K562 (cell line): Measurements from ENCODE around the gene NCAPG2. TPM values are rescaled to one million over a fixed set of nuclear protein-coding genes. Genes with fewer than 3 reads are reported as not detected.

ENCODE experiments used
- ATAC-seq: fragments of 200-7000 bp; cut with Tn5 transposase; 3 replicates; pipeline ENCODE4 v1.9.1; 2020; ENCODE audit warnings: moderate library complexity
- BruUV-seq: library from RNA; stranded (reverse); fragments of 400-500 nt; replicated peaks from 2 replicates; lab custom pipeline; 2021; lab: Mats Ljungman, UMichigan
- CTCF ChIA-PET: fragments of 300-600 bp; formaldehyde crosslinking; extraction: SDS; loops from one replicate; lab custom pipeline; 2021; ENCODE audit warnings: low intra/inter-chr PET ratio; lab: Yijun Ruan, JAX
- POLR2A ChIA-PET: fragments of 300-600, 350-650 bp; sonication (Branson Sonifier 250); formaldehyde crosslinking; extraction: SDS; loops from one replicate; lab custom pipeline; 2021; ENCODE audit warnings: antibody characterized with exemption, inconsistent platforms; lab: Yijun Ruan, JAX
- DNase-seq, 4 experiments: peaks; one replicate each; pipeline versions ENCODE4 v3.0.0 to v3.0.0-alpha.2; 2011 to 2018; ENCODE audit warnings: low spot score in 3 of 4, mixed read lengths in 3 of 4; ENCODE audit errors: extremely low read depth in 1 of 4
- FAIRE-seq: peaks from 2 replicates; lab custom pipeline; 2011; peaks lifted over from hg19 to GRCh38; lab: Jason Lieb, UNC
- H2AFZ ChIP-seq: 2 replicates; pipeline ENCODE4 v1.6.0; 2011; ENCODE audit warnings: low read depth, low read length, control low read depth, inconsistent platforms
- H3K27ac ChIP-seq: fragments of 200-600 bp; 3 replicates; pipeline ENCODE4 v1.8.0; 2011; ENCODE audit warnings: low read depth, mild to moderate bottlenecking, control low read depth, inconsistent platforms, low read length, moderate library complexity, mixed read lengths; ENCODE audit errors: extremely low read depth
- H3K27me3 ChIP-seq, 2 experiments: fragments of 300-600 bp in 1 of 2; 2 replicates in 1 of 2; 3 replicates in 1 of 2; pipeline versions ENCODE4 v1.6.0 to v1.8.0; 2011; ENCODE audit warnings: inconsistent platforms in 2 of 2, low read length in 2 of 2, mild to moderate bottlenecking in 1 of 2, mixed read lengths in 1 of 2, moderate library complexity in 1 of 2; ENCODE audit not compliant: control insufficient read depth in 2 of 2, insufficient read depth in 2 of 2
- H3K36me3 ChIP-seq: fragments of 300-600 bp; 3 replicates; pipeline ENCODE4 v1.8.0; 2011; ENCODE audit warnings: mild to moderate bottlenecking, low read length, inconsistent platforms; ENCODE audit not compliant: control insufficient read depth, insufficient read depth
- H3K4me1 ChIP-seq, 2 experiments: fragments of 200-600 bp in 1 of 2; replicated peaks in 1 of 2; 2 replicates in 1 of 2; 3 replicates in 1 of 2; pipeline versions ENCODE4 v1.5.1 to v1.8.0; 2011; ENCODE audit warnings: inconsistent platforms in 2 of 2, low read length in 2 of 2, mild to moderate bottlenecking in 1 of 2, mixed read lengths in 1 of 2, moderate library complexity in 1 of 2; ENCODE audit not compliant: control insufficient read depth in 2 of 2, insufficient read depth in 2 of 2
- H3K4me2 ChIP-seq: 2 replicates; pipeline ENCODE4 v1.6.1; 2011; ENCODE audit warnings: low read length, control low read depth, inconsistent platforms, mixed read lengths; ENCODE audit not compliant: insufficient read depth
- H3K4me3 ChIP-seq: fragments of 200-600 bp; sonication (generic), shearing (Covaris generic); 2 replicates; pipeline ENCODE4 v1.5.1; 2016; ENCODE audit warnings: control low read depth, inconsistent platforms
- H3K79me2 ChIP-seq: fragments of 200-600 bp; 3 replicates; pipeline ENCODE4 v1.8.0; 2011; ENCODE audit warnings: low read length, inconsistent platforms; ENCODE audit not compliant: control insufficient read depth, insufficient read depth
- H3K9ac ChIP-seq, 2 experiments: 2 replicates each; pipeline versions ENCODE4 v1.6.0 to v1.6.1; 2011; ENCODE audit warnings: low read depth in 2 of 2, low read length in 2 of 2, control low read depth in 1 of 2, inconsistent platforms in 1 of 2, mild to moderate bottlenecking in 1 of 2, mixed read lengths in 1 of 2; ENCODE audit not compliant: insufficient read depth in 1 of 2
- H3K9me1 ChIP-seq: one replicate; pipeline ENCODE4 v1.6.0; 2011; ENCODE audit warnings: inconsistent platforms, mild to moderate bottlenecking, low read length, moderate library complexity; ENCODE audit not compliant: control insufficient read depth, insufficient read depth
- H3K9me3 ChIP-seq: replicated peaks from 2 replicates; pipeline ENCODE4 v1.5.1; 2011; ENCODE audit warnings: low read depth, low read length, inconsistent platforms; ENCODE audit not compliant: control insufficient read depth, insufficient read depth
- H4K20me1 ChIP-seq: replicated peaks from 2 replicates; pipeline ENCODE4 v1.6.1; 2011; ENCODE audit warnings: low read length, inconsistent platforms, mixed read lengths; ENCODE audit not compliant: control insufficient read depth, insufficient read depth
- CHD4 ChIP-seq: fragments of 200-600 bp; sonication (generic); IDR thresholded peaks from 3 replicates; pipeline ENCODE4 v1.6.1; 2012; ENCODE audit warnings: low read depth, mild to moderate bottlenecking, mixed read lengths, low read length, inconsistent platforms; ENCODE audit not compliant: insufficient read depth, insufficient replicate concordance, poor library complexity, severe bottlenecking
- FIP1L1 ChIP-seq: fragments of 200-400 bp; formaldehyde crosslinking; IDR thresholded peaks from 2 replicates; pipeline ENCODE4 v1.6.1; 2018; ENCODE audit warnings: mild to moderate bottlenecking, low read depth, low read length; ENCODE audit not compliant: poor library complexity, severe bottlenecking
- FOXJ3 ChIP-seq: sonication (generic); formaldehyde crosslinking; IDR thresholded peaks from 2 replicates; pipeline ENCODE4 v1.4.0; 2020; ENCODE audit warnings: mild to moderate bottlenecking, missing genetic modification reagents
- HSF4 ChIP-seq: fragments of 250-450 bp; sonication (Bioruptor Pico); IDR thresholded peaks from 2 replicates; pipeline ENCODE4 v2.1.2; 2022; ENCODE audit warnings: mild to moderate bottlenecking, moderate library complexity, borderline replicate concordance
- SRSF7 ChIP-seq: fragments of 200-400 bp; formaldehyde crosslinking; optimal IDR thresholded peaks from 2 replicates; pipeline ENCODE3; 2017; ENCODE audit warnings: mild to moderate bottlenecking, low read depth, low read length
- ZKSCAN3 ChIP-seq: fragments of 250-450 bp; sonication (Bioruptor Pico); IDR thresholded peaks from 2 replicates; pipeline ENCODE4 v1.4.0; 2020
- ZNF197 ChIP-seq: fragments of 200-800 bp; sonication (Bioruptor generic); IDR thresholded peaks from 2 replicates; pipeline ENCODE4 v1.6.1; 2016; ENCODE audit warnings: low read depth, missing genetic modification characterization, missing compliant biosample characterization
- ZNF253 ChIP-seq: fragments of 250-450 bp; sonication (Bioruptor Pico); conservative IDR thresholded peaks from 2 replicates; pipeline ENCODE4 v1.6.1; 2021; ENCODE audit warnings: mild to moderate bottlenecking
- ZNF274 ChIP-seq: IDR thresholded peaks from 2 replicates; pipeline ENCODE4 v1.6.1; 2011; ENCODE audit warnings: low read depth, mild to moderate bottlenecking, low read length, moderate library complexity, borderline replicate concordance
- ZNF561 ChIP-seq: fragments of 450-650 bp; formaldehyde crosslinking; conservative IDR thresholded peaks from 2 replicates; pipeline ENCODE4 v1.4.0; 2020; ENCODE audit warnings: mild to moderate bottlenecking, moderate library complexity
- WGBS: fragments of 100-300 bp; shearing (Covaris generic); methylation state at CpG from one replicate; pipeline ENCODE4 v1.1.6; 2016; ENCODE audit warnings: low coverage, mixed read lengths; ENCODE audit not compliant: insufficient coverage; ENCODE audit errors: missing lambda C conversion rate; 5-methylcytosine and 5-hydroxymethylcytosine counted together
- in situ Hi-C: fragments of 300-500 bp; cut with MboI; formaldehyde crosslinking; loops from 4 replicates; pipeline ENCODE4 v1.15.0; 2018; ENCODE audit warnings: inconsistent platforms, mixed read lengths
- intact Hi-C: fragments of 100-400 bp; cut with micrococcal nuclease; formaldehyde crosslinking; loops from 2 replicates; pipeline ENCODE4 v1.14.2; 2022
- polyA plus RNA-seq, 8 experiments: library from polyadenylated mRNA; depleted of rRNA in 4 of 8; stranded (reverse) in 5 of 8; unstranded in 3 of 8; fragments of >200 nt; fragmentation: Nextera tagmentation in 2 of 8; fragmentation: Illumina TruSeq in 1 of 8; extraction: Ambion mirVana in 2 of 8; extraction: Trizol in 1 of 8; gene quantifications; 2 replicates each; pipeline versions ENCODE4 v1.2.1 to v1.2.3, GENCODE V29; 2011 to 2014; ENCODE audit warnings: inconsistent platforms in 1 of 8, missing spikeins in 1 of 8
- total RNA-seq, 7 experiments: library from RNA; depleted of rRNA in 6 of 7; stranded (reverse); fragments of >200 nt in 6 of 7; fragmentation: Illumina TruSeq in 2 of 7; extraction: Trizol in 2 of 7; gene quantifications; 2 replicates each; pipeline versions ENCODE4 v1.2.1 to v1.2.3, GENCODE V29; 2011 to 2021; ENCODE audit warnings: low replicate concordance in 1 of 7
- TF ChIP-seq, protein P1 (sequence below): sonication (generic); formaldehyde crosslinking; IDR thresholded peaks from 2 replicates; pipeline ENCODE4 v1.8.0; 2022; ENCODE audit warnings: mild to moderate bottlenecking, low read depth, missing genetic modification reagents
- TF ChIP-seq, protein P2 (sequence below): sonication (generic); formaldehyde crosslinking; IDR thresholded peaks from 2 replicates; pipeline ENCODE4 v1.8.0; 2023; ENCODE audit warnings: mild to moderate bottlenecking, missing genetic modification reagents

The NCAPG2 gene
- total and polyA plus RNA-seq, 9 of the 15 experiments (the other 6 are each of a cell fraction or from before 2014, with no cell fraction given): 21.5 to 127 (median 86.1) TPM

DNA sequence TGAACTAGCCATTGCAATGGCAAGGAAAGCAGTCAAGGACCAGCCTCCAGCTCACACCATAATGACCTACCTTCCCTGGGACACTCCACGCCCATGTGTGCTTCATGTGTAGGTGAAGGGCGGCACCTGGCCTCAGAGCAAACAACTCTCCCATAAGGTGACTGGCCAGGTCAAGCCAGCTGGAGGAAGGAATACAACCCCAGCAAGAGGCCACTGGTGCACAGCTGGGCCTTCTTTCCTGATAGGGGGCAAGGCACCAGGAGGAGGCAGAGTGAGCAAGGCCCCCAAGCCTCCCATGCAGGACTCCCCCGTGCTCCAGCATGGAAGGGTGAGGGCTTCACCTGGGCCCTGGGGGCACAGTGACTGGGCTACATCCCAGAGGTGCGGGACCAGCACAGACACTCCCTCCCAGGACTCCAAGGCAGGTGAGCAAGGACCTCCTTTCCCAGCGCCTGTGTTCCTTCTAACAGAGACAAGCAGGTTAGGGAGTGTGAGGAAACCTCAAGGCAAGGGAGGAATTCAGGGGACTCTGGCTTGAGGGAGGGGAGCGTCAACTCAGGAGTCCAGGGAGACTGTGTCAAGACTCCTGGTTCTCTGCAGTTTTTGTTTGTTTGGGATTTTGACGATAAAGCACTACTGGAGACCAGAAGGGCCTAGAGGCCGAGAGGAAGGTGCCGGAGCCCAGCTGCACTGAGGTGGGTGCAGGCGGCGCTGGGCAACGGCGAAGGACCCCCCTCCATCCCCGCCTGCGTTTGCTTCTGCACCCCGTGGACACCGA is 118.7 kb downstream of the NCAPG2 start:
- 6% methylated on average over 17 of the region's 17 CpGs for WGBS
- ATAC-seq: no peak
- H3K27me3 ChIP-seq: peaks cover 48 to 66% of the 10 kb centered on the region in 2 experiments
- H3K9ac ChIP-seq: no peak overlapping the region
- CTCF ChIA-PET: no interaction called here
- H3K36me3 ChIP-seq: no peaks in the 10 kb centered on the region
- no peak overlapping the region for H3K4me2 ChIP-seq
- H3K4me1 ChIP-seq: peaks cover 3 to 22% of the 10 kb centered on the region in 2 experiments; a peak in 3 of 5 replicates
- BruUV-seq: no TSS peak
- H3K4me3 ChIP-seq: no peak overlapping the region
- in situ Hi-C loops: no loop called here
- intact Hi-C loops: loop anchor here (2.0 kb wide), 1 partner anchor 389 kb away; no protein-coding TSS in a partner anchor
- no peak overlapping the region for H2AFZ ChIP-seq
- no peaks in the 10 kb centered on the region for H3K9me1 ChIP-seq
- no peak overlapping the region for H3K27ac ChIP-seq
- FAIRE-seq: no peak
- POLR2A ChIA-PET: interaction anchor here (0.7 kb wide), 1 partner anchor 140 kb away, joined by 3 read pairs; no protein-coding TSS in a partner anchor
- H3K9me3 ChIP-seq: no peaks in the 10 kb centered on the region
- DNase-seq: no peak
- no peaks in the 10 kb centered on the region for H3K79me2 ChIP-seq
- peaks cover 10% of the 10 kb centered on the region for H4K20me1 ChIP-seq
- TF ChIP-seq CHD4 (no peak), FIP1L1 (no peak), ZKSCAN3 (CRISPR knock-in tag) (no peak), HSF4 (CRISPR knock-in tag) (no peak), ZNF197 (CRISPR knock-in tag) (no peak), SRSF7 (no peak), FOXJ3 (CRISPR knock-in tag) (no peak), ZNF253 (CRISPR knock-in tag) (no peak), ZNF274 (no peak), ZNF561 (CRISPR knock-in tag) (no peak)
- TF ChIP-seq, protein P1, sequence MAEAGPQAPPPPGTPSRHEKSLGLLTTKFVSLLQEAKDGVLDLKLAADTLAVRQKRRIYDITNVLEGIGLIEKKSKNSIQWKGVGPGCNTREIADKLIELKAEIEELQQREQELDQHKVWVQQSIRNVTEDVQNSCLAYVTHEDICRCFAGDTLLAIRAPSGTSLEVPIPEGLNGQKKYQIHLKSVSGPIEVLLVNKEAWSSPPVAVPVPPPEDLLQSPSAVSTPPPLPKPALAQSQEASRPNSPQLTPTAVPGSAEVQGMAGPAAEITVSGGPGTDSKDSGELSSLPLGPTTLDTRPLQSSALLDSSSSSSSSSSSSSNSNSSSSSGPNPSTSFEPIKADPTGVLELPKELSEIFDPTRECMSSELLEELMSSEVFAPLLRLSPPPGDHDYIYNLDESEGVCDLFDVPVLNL: no peak
- TF ChIP-seq, protein P2, sequence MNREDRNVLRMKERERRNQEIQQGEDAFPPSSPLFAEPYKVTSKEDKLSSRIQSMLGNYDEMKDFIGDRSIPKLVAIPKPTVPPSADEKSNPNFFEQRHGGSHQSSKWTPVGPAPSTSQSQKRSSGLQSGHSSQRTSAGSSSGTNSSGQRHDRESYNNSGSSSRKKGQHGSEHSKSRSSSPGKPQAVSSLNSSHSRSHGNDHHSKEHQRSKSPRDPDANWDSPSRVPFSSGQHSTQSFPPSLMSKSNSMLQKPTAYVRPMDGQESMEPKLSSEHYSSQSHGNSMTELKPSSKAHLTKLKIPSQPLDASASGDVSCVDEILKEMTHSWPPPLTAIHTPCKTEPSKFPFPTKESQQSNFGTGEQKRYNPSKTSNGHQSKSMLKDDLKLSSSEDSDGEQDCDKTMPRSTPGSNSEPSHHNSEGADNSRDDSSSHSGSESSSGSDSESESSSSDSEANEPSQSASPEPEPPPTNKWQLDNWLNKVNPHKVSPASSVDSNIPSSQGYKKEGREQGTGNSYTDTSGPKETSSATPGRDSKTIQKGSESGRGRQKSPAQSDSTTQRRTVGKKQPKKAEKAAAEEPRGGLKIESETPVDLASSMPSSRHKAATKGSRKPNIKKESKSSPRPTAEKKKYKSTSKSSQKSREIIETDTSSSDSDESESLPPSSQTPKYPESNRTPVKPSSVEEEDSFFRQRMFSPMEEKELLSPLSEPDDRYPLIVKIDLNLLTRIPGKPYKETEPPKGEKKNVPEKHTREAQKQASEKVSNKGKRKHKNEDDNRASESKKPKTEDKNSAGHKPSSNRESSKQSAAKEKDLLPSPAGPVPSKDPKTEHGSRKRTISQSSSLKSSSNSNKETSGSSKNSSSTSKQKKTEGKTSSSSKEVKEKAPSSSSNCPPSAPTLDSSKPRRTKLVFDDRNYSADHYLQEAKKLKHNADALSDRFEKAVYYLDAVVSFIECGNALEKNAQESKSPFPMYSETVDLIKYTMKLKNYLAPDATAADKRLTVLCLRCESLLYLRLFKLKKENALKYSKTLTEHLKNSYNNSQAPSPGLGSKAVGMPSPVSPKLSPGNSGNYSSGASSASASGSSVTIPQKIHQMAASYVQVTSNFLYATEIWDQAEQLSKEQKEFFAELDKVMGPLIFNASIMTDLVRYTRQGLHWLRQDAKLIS (CRISPR knock-in tag): no peak
